HG03060 (cell line): ENCODE results near the gene TMEM132D.

Experiments
- ATAC-seq: cut with Tn5 transposase; IDR thresholded peaks from one replicate; pipeline ENCODE4 v1.9.1; 2021; ENCODE audit warnings: low read depth, moderate number of reproducible peaks; ENCODE audit not compliant: unreplicated experiment

Gene TMEM132D

GRCh38 chr12:129152351-129153104 lies 751.3 kb downstream of the TMEM132D start:
- ATAC-seq, result no peak

GRCh38 chr12:129150721-129151120 lies 753.1 kb downstream of the TMEM132D start:
- no peak for ATAC-seq

GRCh38 chr12:129145381-129145780 lies 758.4 kb downstream of the TMEM132D start:
- no peak for ATAC-seq

- ATAC-seq, result no peak
Observed at GRCh38 chr12:129138776-129139175, 765.0 kb downstream of the TMEM132D start.

- no peak for ATAC-seq
Observed at GRCh38 chr12:129136694-129137325, 767.0 kb downstream of the TMEM132D start.

GRCh38 chr12:129127771-129128170 lies 776.1 kb downstream of the TMEM132D start:
- no peak for ATAC-seq

- ATAC-seq, result no peak
Observed at GRCh38 chr12:129127211-129127610, 776.6 kb downstream of the TMEM132D start.

GRCh38 chr12:129119537-129119936 lies 784.3 kb downstream of the TMEM132D start:
- ATAC-seq, result no peak

- no peak for ATAC-seq
Observed at GRCh38 chr12:129115558-129115957, 788.3 kb downstream of the TMEM132D start.

GRCh38 chr12:129110575-129110974 lies 793.2 kb downstream of the TMEM132D start:
- ATAC-seq, result no peak

- no peak for ATAC-seq
Observed at GRCh38 chr12:129109174-129110001, 794.4 kb downstream of the TMEM132D start.

- ATAC-seq, result no peak
Observed at GRCh38 chr12:129106772-129107171, 797.1 kb downstream of the TMEM132D start.

- no peak for ATAC-seq
Observed at GRCh38 chr12:129103231-129103630, 800.6 kb downstream of the TMEM132D start.

- ATAC-seq, result no peak
Observed at GRCh38 chr12:129102233-129102632, 801.6 kb downstream of the TMEM132D start.

- ATAC-seq, result no peak
Observed at GRCh38 chr12:129101816-129102215, 802.0 kb downstream of the TMEM132D start.

- ATAC-seq, result no peak
Observed at GRCh38 chr12:129101404-129101803, 802.4 kb downstream of the TMEM132D start.

GRCh38 chr12:129097451-129097850 lies 806.4 kb downstream of the TMEM132D start:
- ATAC-seq, result no peak

- no peak for ATAC-seq
Observed at GRCh38 chr12:129096968-129097367, 806.9 kb downstream of the TMEM132D start.

- no peak for ATAC-seq
Observed at GRCh38 chr12:129096184-129096583, 807.6 kb downstream of the TMEM132D start.

GRCh38 chr12:129089576-129089975 lies 814.2 kb downstream of the TMEM132D start:
- no peak for ATAC-seq
